Uterus (tissue), 2 donors: ENCODE measurements around the gene TRIM14.

ENCODE experiments used
- CTCF ChIP-seq, 4 experiments: fragments of 200-600 bp in 2 of 4; fragments of 450-650 bp in 2 of 4; sonication (generic) in 2 of 4; IDR thresholded peaks; one replicate each; pipeline ENCODE4 v1.5.1; 2016 to 2019; ENCODE audit warnings: antibody characterized with exemption in 4 of 4, mild to moderate bottlenecking in 2 of 4, moderate library complexity in 1 of 4
- POLR2A ChIP-seq, 2 donors: fragments of 450-650 bp; IDR thresholded peaks; one replicate each; pipeline ENCODE4 v1.6.1; 2016; ENCODE audit warnings: antibody characterized with exemption in 2 of 2, mild to moderate bottlenecking in 1 of 2, moderate library complexity in 1 of 2

GRCh38 chr9:98130576-98131228, 11.7 kb upstream of the TRIM14 start:
- no peak for TF ChIP-seq CTCF (IDR thresholded peaks at IDR 0.05)
- TF ChIP-seq POLR2A (IDR thresholded peaks at IDR 0.05), result no peak
